Iris pigment epithelial cell (primary cell): ENCODE results near the gene STPG1.

Experiments used
- DNase-seq: peaks from one replicate; pipeline ENCODE4 v3.0.0-alpha.2; 2011; ENCODE audit warnings: low read depth

Gene STPG1

DNA sequence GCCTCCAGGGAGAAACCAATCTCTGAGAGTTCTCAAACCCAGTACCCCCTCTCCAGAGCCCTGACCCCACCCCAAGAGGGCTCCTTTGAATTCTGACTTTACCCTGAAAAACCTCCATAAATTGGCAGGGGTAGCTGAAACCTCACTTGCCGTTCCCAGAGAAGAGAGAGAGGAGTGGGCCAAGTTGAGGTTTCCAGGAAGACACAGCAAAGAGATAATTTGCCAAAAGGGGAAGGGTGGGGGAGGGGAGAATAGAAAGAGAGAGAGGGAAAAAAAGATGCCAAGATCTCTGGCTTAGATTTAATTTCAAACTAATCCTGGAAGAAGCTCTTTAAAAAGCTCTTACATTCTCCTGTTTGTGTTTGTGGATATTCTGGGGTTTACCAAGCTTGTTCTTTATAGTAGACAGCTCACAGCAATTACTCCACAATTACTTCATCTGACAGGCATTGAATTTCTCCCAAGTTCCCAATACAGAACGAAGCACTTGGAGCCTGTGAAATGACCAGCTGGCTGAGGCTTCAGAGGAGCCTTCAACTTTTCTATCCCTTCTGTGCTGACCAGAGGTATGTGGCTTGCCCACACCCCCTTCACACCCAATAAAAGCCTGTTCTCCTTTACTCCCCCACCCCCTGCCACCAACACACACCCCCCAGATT lies 95.5 kb downstream of the STPG1 start:
- DNase-seq: peak; percentile 53

DNA sequence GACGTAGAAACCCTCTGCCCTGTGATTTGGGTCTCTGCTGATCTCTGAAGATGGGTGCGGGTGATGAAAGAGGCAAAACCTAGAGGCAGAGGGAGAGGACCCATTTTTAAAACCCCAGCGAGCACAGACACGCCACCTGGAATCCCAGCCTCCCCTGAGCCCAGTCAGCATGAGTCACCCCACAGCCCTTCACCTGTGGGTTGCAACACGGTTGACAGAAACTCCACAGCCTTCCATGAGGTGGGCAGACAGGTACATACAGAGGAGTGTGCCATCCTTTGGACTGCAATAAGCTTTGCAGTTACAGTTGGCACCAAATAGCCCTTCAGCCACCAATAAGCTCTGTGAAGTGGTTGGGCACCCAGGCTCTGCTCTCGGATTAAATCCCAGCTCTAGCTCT lies 96.5 kb downstream of the STPG1 start:
- DNase-seq: no peak

DNA sequence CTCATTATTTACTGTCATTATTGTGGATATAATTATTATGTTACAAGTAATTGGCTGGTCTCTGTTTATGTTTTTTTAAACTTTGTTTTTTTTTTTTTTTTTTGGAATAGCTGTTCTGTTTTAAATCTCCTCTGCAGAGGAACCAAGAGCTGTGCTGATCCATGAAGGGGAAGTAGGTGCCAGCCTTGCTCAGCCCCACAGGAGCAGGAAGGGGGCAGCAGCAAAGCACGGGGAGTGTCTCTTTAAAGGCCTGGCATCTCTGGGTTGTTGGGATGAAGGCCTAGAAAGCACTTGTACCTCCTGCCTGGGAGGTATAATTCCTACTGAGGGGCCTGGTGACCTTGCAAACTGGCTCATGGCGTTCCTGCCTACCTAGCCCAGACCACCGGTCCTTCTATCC lies 96.9 kb downstream of the STPG1 start:
- DNase-seq: no peak

DNA sequence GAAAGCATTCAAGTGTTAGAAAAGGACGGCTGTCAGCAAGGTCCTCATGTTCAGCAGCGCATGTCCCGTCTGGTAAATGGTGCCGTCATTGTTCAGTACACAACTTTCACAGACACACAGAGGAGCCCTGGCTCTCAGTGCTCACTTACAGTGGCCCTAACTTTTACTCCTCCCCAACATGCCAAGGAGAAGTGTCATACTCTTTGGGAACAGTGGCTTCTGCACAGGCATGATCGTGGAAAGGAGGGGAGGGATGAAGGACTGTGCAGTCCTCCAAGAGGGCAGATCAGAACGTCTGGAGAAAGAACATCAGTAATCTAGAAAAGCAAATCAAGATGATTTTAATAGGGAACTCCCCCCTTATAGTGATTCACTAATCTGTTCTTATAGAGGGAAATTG lies 98.2 kb downstream of the STPG1 start:
- no peak for DNase-seq

DNA sequence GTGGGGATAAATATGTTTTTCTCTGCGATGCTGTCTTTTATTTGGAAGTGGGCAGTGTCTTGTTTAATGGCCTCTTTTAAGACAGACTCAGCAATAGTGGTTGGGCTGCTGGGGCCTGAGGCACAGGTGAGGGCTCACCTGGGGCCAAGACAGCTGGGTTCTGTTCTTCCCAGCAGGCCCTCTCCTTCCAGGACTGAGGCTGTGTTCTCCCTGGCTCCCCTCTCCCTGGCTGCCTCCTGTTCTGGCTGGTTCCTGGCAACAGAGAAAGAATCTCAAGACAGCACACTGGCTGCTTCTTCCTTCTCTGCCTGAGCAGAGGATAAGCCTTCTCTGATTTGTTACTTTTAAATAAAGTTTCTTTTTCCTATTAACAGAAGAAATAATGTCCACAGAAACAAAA lies 101.8 kb downstream of the STPG1 start:
- no peak for DNase-seq

DNA sequence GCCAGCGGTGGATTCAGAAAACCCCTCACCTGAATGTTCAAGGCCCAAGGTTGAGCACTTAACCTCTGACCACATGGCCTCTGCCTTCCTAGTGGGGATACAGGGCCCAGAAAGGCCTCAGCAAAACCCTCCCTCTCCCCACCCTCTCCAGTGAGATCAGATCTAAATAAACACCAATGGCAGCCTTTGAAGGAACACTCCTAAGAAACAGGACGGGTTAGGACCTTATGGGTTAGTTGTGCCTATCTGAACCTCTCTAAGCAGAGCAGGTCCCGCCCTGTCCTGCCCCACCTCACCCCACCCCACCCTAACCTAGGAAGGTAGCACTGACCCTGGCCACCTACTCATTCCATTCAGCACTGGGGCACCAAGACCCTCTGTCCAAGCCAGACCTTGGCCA lies 102.3 kb downstream of the STPG1 start:
- no peak for DNase-seq

DNA sequence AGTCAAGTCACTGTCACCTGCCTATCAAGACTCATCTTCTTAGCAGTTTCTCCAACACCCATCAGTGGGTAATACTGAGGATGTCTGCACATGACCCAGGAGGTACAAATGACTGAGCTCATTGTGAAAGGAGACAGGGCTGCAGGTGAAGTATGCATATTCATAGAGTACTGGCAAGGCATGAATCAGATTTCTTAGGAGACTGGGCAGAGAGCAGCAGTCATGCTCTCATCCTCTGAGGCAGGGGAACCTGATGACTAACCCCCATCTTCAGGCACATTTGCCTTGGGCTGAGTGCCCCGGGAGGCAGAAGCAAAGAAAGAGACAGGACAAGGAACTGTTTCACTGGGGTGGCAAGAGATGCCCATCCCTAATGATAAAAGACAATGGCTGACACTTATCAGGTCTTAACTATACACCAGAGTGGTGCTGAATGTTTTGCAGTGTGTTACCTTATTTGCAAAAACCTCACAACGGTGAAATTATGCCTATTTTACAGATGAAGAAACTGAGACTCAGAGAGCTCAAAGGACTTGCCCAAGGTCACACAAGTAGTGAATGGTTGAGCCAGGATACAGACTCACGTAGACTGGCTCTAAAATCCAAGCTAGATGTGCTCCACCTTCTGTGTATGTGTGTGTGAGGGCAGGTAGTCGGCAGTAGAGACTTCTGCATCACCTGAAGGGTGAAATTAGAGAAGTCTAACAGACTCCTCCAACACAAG lies 103.7 kb downstream of the STPG1 start:
- DNase-seq: peak; percentile 41

DNA sequence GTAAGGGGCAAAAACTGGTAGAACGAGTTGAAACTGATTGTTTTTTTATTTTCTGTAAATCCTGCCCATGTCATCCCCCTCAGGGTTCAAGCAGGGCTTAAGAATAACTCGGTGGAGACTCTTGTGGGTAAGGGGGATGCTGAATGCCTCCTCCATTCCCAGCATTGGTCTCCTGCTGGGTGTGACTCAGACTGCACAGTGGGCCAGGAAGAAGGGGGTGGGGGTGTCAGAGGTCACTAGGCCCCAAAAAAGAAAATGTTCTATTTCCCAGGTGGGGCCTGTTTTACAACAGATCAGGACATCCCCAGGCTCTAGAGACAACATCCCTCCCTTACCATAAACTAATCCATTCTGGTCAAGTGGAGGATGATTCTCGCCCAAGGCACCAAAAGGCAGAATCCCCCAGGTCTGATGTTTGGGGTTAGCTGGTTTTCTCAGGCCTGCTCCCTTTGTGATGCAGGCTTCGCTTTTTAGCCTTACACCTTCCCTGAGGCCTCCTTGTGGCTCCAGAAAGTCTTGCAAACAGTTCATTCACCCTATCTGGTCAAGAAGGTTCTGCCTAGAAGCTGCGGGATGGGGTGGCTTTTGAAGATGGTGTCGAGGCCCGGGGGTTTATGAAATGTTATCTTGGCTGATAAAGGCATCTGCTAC lies 105.1 kb downstream of the STPG1 start:
- peak; percentile 17 for DNase-seq
